ENCODE results near the gene IMPDH1. TPM values are rescaled to one million over a fixed set of nuclear protein-coding genes. Genes with fewer than 3 reads are reported as not detected.

IMPDH1 gene
- total RNA-seq, 5 donors from 2014 or later (not counting 1 experiment from before 2014, with no cell fraction given) = 39.9 to 73.3 (median 65.6) TPM

DNA sequence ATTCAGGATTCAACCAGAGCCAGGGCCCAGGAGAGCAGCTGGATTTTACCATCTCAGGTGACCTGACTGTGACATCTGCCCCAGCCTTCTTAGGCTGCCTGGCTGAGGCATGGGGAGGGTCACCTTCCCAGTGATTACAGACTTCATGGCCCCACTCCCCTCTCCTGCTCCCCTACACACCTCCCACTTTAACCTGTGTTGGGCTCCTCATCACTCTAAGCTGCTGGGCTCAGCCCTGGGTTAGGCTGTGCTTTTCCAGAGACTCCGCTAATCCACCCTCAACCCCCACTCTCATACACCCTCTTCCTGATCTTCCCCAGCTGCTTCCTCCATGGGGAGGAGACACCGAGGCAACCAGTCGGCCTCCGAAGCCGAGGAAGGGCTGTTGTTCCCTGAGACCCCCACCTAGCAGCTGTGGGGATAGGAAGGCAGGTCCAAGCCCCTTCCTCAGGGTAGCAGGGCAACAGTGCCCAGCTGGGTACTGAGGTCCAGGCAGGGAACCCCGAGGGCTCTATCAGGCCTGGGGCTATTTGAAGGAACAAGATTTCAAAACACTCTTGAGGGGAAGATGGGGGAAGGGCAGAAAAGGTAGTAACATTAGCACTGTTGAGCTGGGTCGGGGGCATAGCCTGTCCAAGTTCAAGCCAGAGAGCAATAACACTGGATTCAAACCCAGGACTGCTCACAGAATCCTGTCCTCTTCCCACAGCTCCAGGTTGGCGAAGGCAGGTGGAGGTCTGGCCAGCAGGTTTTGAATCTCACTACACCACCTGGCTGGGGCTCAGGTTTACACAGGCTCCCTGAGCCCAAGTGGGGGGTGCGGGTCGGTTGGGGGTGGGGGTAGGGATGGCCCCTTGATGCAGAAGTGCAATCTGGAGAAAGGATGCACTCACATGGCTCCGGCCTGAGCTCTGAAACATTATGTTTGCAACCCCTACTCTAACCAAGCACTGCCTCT lies 1.8 kb downstream of the IMPDH1 start:
- peak overlapping the region; percentile 5 to 92 (median 17) for H3K4me3 Mint-ChIP-seq
- ATAC-seq (replicated peaks in 1 of 4) = no peak
- DNase-seq = peak in 1 of 35 experiments; percentile 12
- peaks cover 0 to 3% of the 10 kb centered on the region in 2 donors for H3K36me3 ChIP-seq (ENCODE audit: control insufficient read depth in 2 of 2, extremely low read depth in 1 of 2, insufficient read depth in 1 of 2, low read length in 1 of 2)
- no peak overlapping the region for H3K27ac ChIP-seq (ENCODE audit: low read length)
- 86% methylated on average over 2 of the region's 11 CpGs for WGBS (ENCODE audit: insufficient coverage)
- no peaks in the 10 kb centered on the region for H3K9me3 Mint-ChIP-seq
- peak overlapping the region; percentile 72 to 92 for H3K27ac Mint-ChIP-seq
- H3K4me1 Mint-ChIP-seq = peaks cover 48 to 54% (median 53%) of the 10 kb centered on the region in 3 donors
- no peaks in the 10 kb centered on the region for H3K27me3 Mint-ChIP-seq
- H3K27me3 ChIP-seq (replicated peaks in 1 of 2; ENCODE audit: control insufficient read depth in 2 of 2, extremely low read depth in 1 of 2, insufficient read depth in 2 of 2, low read length in 1 of 2) = peaks cover 0 to 2% of the 10 kb centered on the region in 2 experiments
- POLR2A ChIA-PET = interaction anchor here in 1 of 2 donors (0.6 kb wide), 1 partner anchor 1353 kb away, joined by 4 read pairs; no protein-coding TSS in a partner anchor
- H3K4me1 ChIP-seq (ENCODE audit: control insufficient read depth in 1 of 2, extremely low read depth in 1 of 2, insufficient read depth in 2 of 2, low read length in 2 of 2) = peaks cover 15 to 63% of the 10 kb centered on the region in 2 experiments
- CTCF ChIA-PET = interaction anchor here (0.9 to 1.7 kb wide), 6 partner anchors 9 to 52 kb away, joined by 3 to 7 read pairs (median 4); no protein-coding TSS in a partner anchor
- peak overlapping the region in 1 of 2 donors; percentile 86 for H3K4me3 ChIP-seq (ENCODE audit: control insufficient read depth in 1 of 2, extremely low read depth in 1 of 2, low read length in 1 of 2)
- no peaks in the 10 kb centered on the region for H3K36me3 Mint-ChIP-seq
- no peaks in the 10 kb centered on the region for H3K9me3 ChIP-seq

DNA sequence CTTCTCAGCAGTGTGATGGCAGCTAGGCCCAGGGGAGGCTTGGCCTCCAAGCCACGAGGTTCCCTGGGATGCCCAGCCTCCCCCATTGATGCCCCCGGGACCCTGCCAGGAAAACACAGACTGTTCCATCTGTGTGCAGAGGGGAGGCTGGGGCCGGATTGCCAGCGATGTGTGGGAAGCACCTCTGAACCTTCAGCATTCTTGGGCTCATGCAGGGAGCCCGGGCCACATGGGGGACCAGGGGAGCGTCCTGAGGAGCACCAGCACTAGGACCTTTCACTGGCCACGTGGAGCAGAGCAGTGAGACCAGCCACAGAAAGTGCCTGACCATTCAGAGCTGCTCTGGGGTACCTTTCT lies 2.6 kb downstream of the IMPDH1 start:
- peak overlapping the region; percentile 20 for H3K27ac ChIP-seq (ENCODE audit: low read length)
- H3K4me1 ChIP-seq (ENCODE audit: control insufficient read depth in 1 of 2, extremely low read depth in 1 of 2, insufficient read depth in 2 of 2, low read length in 2 of 2) = peaks cover 15 to 63% of the 10 kb centered on the region in 2 experiments
- Mint-ChIP-seq H3K4me1 (peaks cover 48 to 58% (median 55%) of the 10 kb centered on the region in 3 donors), H3K27ac (peak overlapping the region; percentile 79 to 92), H3K36me3 (no peaks in the 10 kb centered on the region), H3K9me3 (no peaks in the 10 kb centered on the region), H3K27me3 (no peaks in the 10 kb centered on the region), H3K4me3 (peak overlapping the region; percentile 5 to 83 (median 76))
- ATAC-seq (replicated peaks in 1 of 4) (no peak), DNase-seq (peak in 1 of 35 experiments; percentile 15)
- H3K27me3 ChIP-seq (replicated peaks in 1 of 2; ENCODE audit: control insufficient read depth in 2 of 2, extremely low read depth in 1 of 2, insufficient read depth in 2 of 2, low read length in 1 of 2) = peaks cover 0 to 2% of the 10 kb centered on the region in 2 experiments
- H3K9me3 ChIP-seq = no peaks in the 10 kb centered on the region
- ChIA-PET CTCF (interaction anchor here (0.9 to 1.7 kb wide), 2 partner anchors 10 to 18 kb away, joined by 4 to 5 read pairs; no protein-coding TSS in a partner anchor), POLR2A (no interaction called here)
- peaks cover 0 to 3% of the 10 kb centered on the region in 2 donors for H3K36me3 ChIP-seq (ENCODE audit: control insufficient read depth in 2 of 2, extremely low read depth in 1 of 2, insufficient read depth in 1 of 2, low read length in 1 of 2)
- WGBS (ENCODE audit: insufficient coverage) = 90% methylated on average over 7 of the region's 7 CpGs
- H3K4me3 ChIP-seq (ENCODE audit: control insufficient read depth in 1 of 2, extremely low read depth in 1 of 2, low read length in 1 of 2) = no peak overlapping the region

DNA sequence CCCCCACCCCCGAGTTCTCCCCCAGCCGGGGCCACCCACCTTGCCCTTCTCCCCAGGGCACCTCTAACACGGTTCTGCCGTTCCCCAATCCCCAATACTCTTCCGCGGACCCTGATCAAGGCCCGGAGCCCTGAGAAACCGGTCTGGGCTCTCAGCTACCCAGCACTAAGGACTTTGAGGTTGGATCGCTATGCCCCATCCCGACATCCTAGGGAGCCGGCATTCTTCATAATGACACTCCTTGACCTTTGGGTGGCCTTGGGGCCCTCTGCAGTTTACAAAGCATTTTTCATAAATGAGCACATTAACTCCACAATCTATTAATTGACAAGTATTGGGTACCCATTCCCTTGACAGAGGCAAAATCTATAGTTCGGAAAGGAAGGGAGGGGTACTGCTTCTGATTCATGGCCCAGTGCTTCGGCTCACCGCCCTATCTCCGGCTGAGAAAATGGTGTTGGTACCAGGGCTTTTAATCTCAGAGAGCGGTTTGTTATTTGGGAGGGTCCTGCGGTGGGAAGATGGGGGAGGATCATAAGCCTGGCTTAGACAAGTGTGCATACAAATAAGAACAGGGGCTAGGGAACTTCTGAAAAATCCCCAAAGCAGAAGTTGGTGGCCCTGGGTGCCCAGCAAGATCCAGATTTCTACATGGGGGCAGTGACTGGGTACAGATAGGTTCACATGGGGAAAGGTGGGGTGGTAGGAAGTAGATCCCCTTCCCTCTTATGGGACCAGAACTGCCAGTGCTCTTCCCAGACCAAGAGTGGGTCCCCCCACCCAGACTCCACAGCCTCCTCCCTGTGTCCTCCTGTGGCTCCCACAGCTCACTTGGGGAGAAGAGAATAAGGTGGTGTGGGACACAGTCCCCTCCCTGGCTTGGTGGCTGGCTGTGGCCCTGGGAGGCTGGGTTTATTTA lies 3.2 kb downstream of the IMPDH1 start:
- ATAC-seq (replicated peaks in 1 of 4) (no peak), DNase-seq (peak in 2 of 35 experiments; percentile 11 to 22)
- H3K36me3 Mint-ChIP-seq = peaks cover 2% of the 10 kb centered on the region
- peak overlapping the region; percentile 20 for H3K27ac ChIP-seq (ENCODE audit: low read length)
- peaks cover 0 to 3% of the 10 kb centered on the region in 2 donors for H3K36me3 ChIP-seq (ENCODE audit: control insufficient read depth in 2 of 2, extremely low read depth in 1 of 2, insufficient read depth in 1 of 2, low read length in 1 of 2)
- CTCF ChIA-PET = no interaction called here
- POLR2A ChIA-PET = no interaction called here
- no peaks in the 10 kb centered on the region for H3K27me3 Mint-ChIP-seq
- H3K4me1 ChIP-seq (ENCODE audit: control insufficient read depth in 1 of 2, extremely low read depth in 1 of 2, insufficient read depth in 2 of 2, low read length in 2 of 2) = peaks cover 15 to 63% of the 10 kb centered on the region in 2 experiments
- no peaks in the 10 kb centered on the region for H3K9me3 ChIP-seq
- no peaks in the 10 kb centered on the region for H3K27me3 ChIP-seq (replicated peaks in 1 of 2; ENCODE audit: control insufficient read depth in 2 of 2, extremely low read depth in 1 of 2, insufficient read depth in 2 of 2, low read length in 1 of 2)
- peaks cover 48 to 58% (median 55%) of the 10 kb centered on the region in 3 donors for H3K4me1 Mint-ChIP-seq
- 71% methylated on average over 10 of the region's 17 CpGs for WGBS (ENCODE audit: insufficient coverage)
- peak overlapping the region; percentile 74 to 83 (median 76) for H3K4me3 Mint-ChIP-seq
- no peak overlapping the region for H3K4me3 ChIP-seq (ENCODE audit: control insufficient read depth in 1 of 2, extremely low read depth in 1 of 2, low read length in 1 of 2)
- no peaks in the 10 kb centered on the region for H3K9me3 Mint-ChIP-seq
- H3K27ac Mint-ChIP-seq = peak overlapping the region; percentile 79 to 92

DNA sequence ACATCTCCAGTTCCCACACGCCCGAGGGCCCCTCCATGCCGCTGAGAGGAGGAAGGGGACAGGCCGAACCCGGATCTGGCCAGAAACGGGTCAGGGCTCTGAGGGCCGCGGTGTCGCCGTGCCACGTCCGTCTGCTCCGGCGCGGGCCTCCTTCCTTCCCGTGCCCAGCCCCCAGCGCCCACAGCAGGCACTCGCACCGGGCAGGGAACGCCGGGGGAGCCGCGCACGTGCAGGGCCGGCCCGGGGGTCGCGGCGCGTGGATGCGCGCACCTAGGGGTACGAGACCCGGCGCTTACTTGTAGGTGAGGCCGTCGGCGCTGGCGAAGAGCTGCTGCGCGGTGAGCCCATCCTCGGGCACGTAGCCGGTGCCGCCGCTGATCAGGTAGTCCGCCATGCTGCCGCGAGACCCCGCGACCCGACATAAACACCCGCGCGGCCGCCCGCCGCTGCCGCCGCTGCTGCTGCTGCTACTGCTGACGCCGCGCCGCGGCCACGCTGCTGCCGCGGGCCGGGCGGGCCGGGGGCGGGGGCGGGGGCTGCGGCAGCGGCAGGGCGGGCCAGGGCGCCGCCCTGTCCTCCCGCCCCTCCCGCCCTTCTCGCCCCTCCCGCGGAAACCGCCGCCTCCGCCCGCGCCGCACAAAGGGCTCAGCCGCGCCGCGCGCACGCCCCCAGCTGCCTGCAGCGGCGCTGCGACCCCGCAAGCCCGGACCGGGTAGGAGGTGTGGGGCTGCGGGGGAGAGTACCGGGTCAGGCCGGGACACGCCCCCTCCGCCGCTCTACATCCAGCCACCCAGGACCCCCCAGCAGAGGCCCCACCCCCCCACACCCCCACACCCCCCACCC lies 4.1 kb downstream of the IMPDH1 start:
- peaks cover 11% of the 10 kb centered on the region for H3K36me3 Mint-ChIP-seq
- no peaks in the 10 kb centered on the region for H3K9me3 ChIP-seq
- POLR2A ChIA-PET = no interaction called here
- H3K27ac Mint-ChIP-seq = peak overlapping the region in 1 of 2 donors; percentile 84
- H3K27me3 ChIP-seq (replicated peaks in 1 of 2; ENCODE audit: control insufficient read depth in 2 of 2, extremely low read depth in 1 of 2, insufficient read depth in 2 of 2, low read length in 1 of 2) = no peaks in the 10 kb centered on the region
- H3K4me3 ChIP-seq (ENCODE audit: control insufficient read depth in 1 of 2, extremely low read depth in 1 of 2, low read length in 1 of 2) = peak overlapping the region; percentile 71 to 74
- H3K27ac ChIP-seq (ENCODE audit: low read length) = no peak overlapping the region
- peak in 34 of 35 experiments; percentile 15 to 80 (median 48) for DNase-seq
- H3K4me1 ChIP-seq (ENCODE audit: control insufficient read depth in 1 of 2, extremely low read depth in 1 of 2, insufficient read depth in 2 of 2, low read length in 2 of 2) = peaks cover 15 to 59% of the 10 kb centered on the region in 2 experiments
- peaks cover 3 to 9% of the 10 kb centered on the region in 2 donors for H3K36me3 ChIP-seq (ENCODE audit: control insufficient read depth in 2 of 2, extremely low read depth in 1 of 2, insufficient read depth in 1 of 2, low read length in 1 of 2)
- CTCF ChIA-PET = interaction anchor here (0.6 to 1.0 kb wide), 2 partner anchors 20 to 50 kb away, joined by 3 to 4 read pairs; partner anchors contain the start of gene HILPDA (in 1 of the 2)
- under 1% methylated on average over 77 of the region's 107 CpGs for WGBS (ENCODE audit: insufficient coverage)
- peak; percentile 25 to 37 (median 36) for ATAC-seq (replicated peaks in 1 of 4)
- no peaks in the 10 kb centered on the region for H3K27me3 Mint-ChIP-seq
- H3K4me1 Mint-ChIP-seq = peaks cover 48 to 60% (median 55%) of the 10 kb centered on the region in 3 donors
- H3K9me3 Mint-ChIP-seq = no peaks in the 10 kb centered on the region
- peak overlapping the region; percentile 78 to 84 (median 83) for H3K4me3 Mint-ChIP-seq

DNA sequence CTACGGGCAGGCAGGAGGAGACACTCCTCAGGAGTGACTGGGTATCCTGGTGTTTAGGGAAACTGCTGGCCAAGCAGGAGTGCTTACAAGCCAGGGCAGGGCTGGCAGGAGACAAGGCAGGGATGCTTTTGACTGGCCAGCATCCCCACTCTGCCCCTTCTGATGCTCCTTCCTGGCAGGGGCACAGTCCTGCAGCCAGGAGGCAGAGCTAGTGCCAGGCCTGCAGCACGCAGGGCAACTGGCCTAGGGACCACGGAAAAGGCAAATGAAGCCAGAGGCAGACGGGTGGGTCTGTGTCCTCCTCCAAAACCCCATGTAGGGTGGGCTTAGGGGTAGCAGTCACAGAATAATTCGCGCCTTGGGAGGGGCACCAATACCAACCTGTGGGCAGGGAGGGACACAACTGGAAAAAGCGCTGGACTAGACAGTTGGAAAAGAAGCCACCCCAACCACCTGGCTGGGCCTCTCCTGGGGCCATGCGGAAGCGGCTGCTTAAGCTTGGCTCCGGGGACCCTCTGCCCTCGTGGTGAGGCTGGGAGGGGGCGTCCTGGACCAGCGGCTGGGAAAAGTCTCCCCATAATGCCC lies 4.8 kb downstream of the IMPDH1 start:
- Mint-ChIP-seq H3K4me1 (peaks cover 48 to 56% (median 50%) of the 10 kb centered on the region in 3 donors), H3K4me3 (peak overlapping the region; percentile 78 to 84 (median 83)), H3K9me3 (no peaks in the 10 kb centered on the region), H3K27me3 (no peaks in the 10 kb centered on the region), H3K36me3 (peaks cover 16% of the 10 kb centered on the region), H3K27ac (peak overlapping the region; percentile 78 to 84)
- H3K4me3 ChIP-seq (ENCODE audit: control insufficient read depth in 1 of 2, extremely low read depth in 1 of 2, low read length in 1 of 2) = peak overlapping the region; percentile 71 to 74
- H3K4me1 ChIP-seq (ENCODE audit: control insufficient read depth in 1 of 2, extremely low read depth in 1 of 2, insufficient read depth in 2 of 2, low read length in 2 of 2) = peaks cover 10 to 55% of the 10 kb centered on the region in 2 experiments
- ChIA-PET POLR2A (no interaction called here), CTCF (interaction anchor here in 1 of 2 donors (0.6 to 1.0 kb wide), 2 partner anchors 51 to 56 kb away, joined by 3 read pairs; partner anchors contain the start of gene HILPDA)
- WGBS (ENCODE audit: insufficient coverage) = 72% methylated on average over 3 of the region's 13 CpGs
- H3K27me3 ChIP-seq (replicated peaks in 1 of 2; ENCODE audit: control insufficient read depth in 2 of 2, extremely low read depth in 1 of 2, insufficient read depth in 2 of 2, low read length in 1 of 2) = no peaks in the 10 kb centered on the region
- DNase-seq = peak in 1 of 35 experiments; percentile 19
- ATAC-seq (replicated peaks in 1 of 4) = no peak
- peaks cover 7 to 16% of the 10 kb centered on the region in 2 donors for H3K36me3 ChIP-seq (ENCODE audit: control insufficient read depth in 2 of 2, extremely low read depth in 1 of 2, insufficient read depth in 1 of 2, low read length in 1 of 2)
- H3K9me3 ChIP-seq = no peaks in the 10 kb centered on the region
- H3K27ac ChIP-seq (ENCODE audit: low read length) = no peak overlapping the region
